ENCODE measurements around the gene LMF1.

LMF1 gene

GRCh38 chr16:984736-985636 lies 14.2 kb upstream of the LMF1 start:
- H3K4me3 ChIP-seq (ENCODE audit: low read length): no peak overlapping the region
- DNase-seq (ENCODE audit: low read depth): no peak
- TF ChIP-seq CTCF (conservative IDR thresholded peaks at IDR 0.05; ENCODE audit: low read length): no peak

GRCh38 chr16:984121-984694 lies 13.4 kb upstream of the LMF1 start:
- H3K4me3 ChIP-seq (ENCODE audit: low read length): no peak overlapping the region
- no peak for TF ChIP-seq CTCF (conservative IDR thresholded peaks at IDR 0.05; ENCODE audit: low read length)
- no peak for DNase-seq (ENCODE audit: low read depth)

- no peak for DNase-seq (ENCODE audit: low read depth)
- no peak overlapping the region for H3K4me3 ChIP-seq (ENCODE audit: low read length)
- TF ChIP-seq CTCF (conservative IDR thresholded peaks at IDR 0.05; ENCODE audit: low read length): no peak
Measured at GRCh38 chr16:983044-984030, 12.6 kb upstream of the LMF1 start.

GRCh38 chr16:982145-983043 lies 11.6 kb upstream of the LMF1 start:
- no peak for TF ChIP-seq CTCF (conservative IDR thresholded peaks at IDR 0.05; ENCODE audit: low read length)
- no peak for DNase-seq (ENCODE audit: low read depth)
- no peak overlapping the region for H3K4me3 ChIP-seq (ENCODE audit: low read length)

- peak within 1 kb of the TSS; percentile 22 for H3K4me3 ChIP-seq (ENCODE audit: low read length)
- DNase-seq (ENCODE audit: low read depth): no peak
- TF ChIP-seq CTCF (conservative IDR thresholded peaks at IDR 0.05; ENCODE audit: low read length): no peak
Measured at GRCh38 chr16:981695-982144, 10.9 kb upstream of the LMF1 start, which contains the start of gene SOX8. Gene SOX8 (plus strand): TSS chr16:981770. CDS start chr16:981923, 153 bp downstream.

GRCh38 chr16:980595-980854 lies 9.7 kb upstream of the LMF1 start:
- no peak for DNase-seq (ENCODE audit: low read depth)
- H3K4me3 ChIP-seq (ENCODE audit: low read length): no peak overlapping the region
- TF ChIP-seq CTCF (conservative IDR thresholded peaks at IDR 0.05; ENCODE audit: low read length): no peak

Data from AG10803 (cell line).